Heart right ventricle (tissue), 16 donors: ENCODE measurements around the gene ROR2. TPM values are rescaled to one million over a fixed set of nuclear protein-coding genes. Genes with fewer than 3 reads are reported as not detected.

Experiments
- ATAC-seq, 8 donors: fragments of 200-7000 bp; cut with Tn5 transposase; one replicate each; pipeline ENCODE4 v1.9.1; 2020; ENCODE audit warnings: mild to moderate bottlenecking in 8 of 8, moderate library complexity in 8 of 8, moderate number of reproducible peaks in 1 of 8
- DNase-seq, 2 donors: peaks; one replicate each; pipeline ENCODE4 v3.0.0-alpha.2; 2020
- H3K27ac ChIP-seq, 10 donors: fragments of 200-600 bp; sonication (generic) in 2 of 10; one replicate each; pipeline versions ENCODE4 v1.5.0 to v1.8.0; 2020 to 2022; ENCODE audit warnings: mild to moderate bottlenecking in 3 of 10
- H3K27me3 ChIP-seq, 7 donors: fragments of 200-600 bp; one replicate each; pipeline ENCODE4 v1.8.0; 2021 to 2022; ENCODE audit warnings: mild to moderate bottlenecking in 2 of 7
- H3K36me3 ChIP-seq, 9 donors: fragments of 200-600 bp; sonication (generic) in 1 of 9; one replicate each; pipeline versions ENCODE4 v1.5.0 to v1.8.0; 2020 to 2022; ENCODE audit warnings: mild to moderate bottlenecking in 2 of 9
- H3K4me1 ChIP-seq, 9 donors: fragments of 200-600 bp; sonication (generic) in 1 of 9; one replicate each; pipeline versions ENCODE4 v1.5.0 to v1.8.0; 2020 to 2022; ENCODE audit warnings: mild to moderate bottlenecking in 4 of 9
- H3K4me3 ChIP-seq, 10 donors: fragments of 200-600 bp; sonication (generic) in 2 of 10; one replicate each; pipeline versions ENCODE4 v1.5.0 to v1.8.0; 2020 to 2022; ENCODE audit warnings: mild to moderate bottlenecking in 7 of 10, moderate library complexity in 2 of 10
- H3K9me3 ChIP-seq, 11 donors: fragments of 200-600 bp in 10 of 11; sonication (generic) in 2 of 11; one replicate each; pipeline versions ENCODE4 v1.5.0 to v1.8.0; 2013 to 2022; ENCODE audit warnings: mild to moderate bottlenecking in 2 of 11, control low read depth in 1 of 11, moderate library complexity in 1 of 11
- WGBS, 2 donors: extraction: QIAGEN DNeasy Blood & Tissue Kit; methylation state at CpG; one replicate each; pipeline ENCODE4 v1.1.7; 2013; ENCODE audit warnings: inconsistent platforms in 1 of 2; 5-methylcytosine and 5-hydroxymethylcytosine counted together
- intact Hi-C, 10 donors: fragments of 100-400 bp; cut with DNase I; formaldehyde crosslinking; loops; one replicate each; pipeline versions ENCODE4 v1.11.1 to v1.14.2; 2022
- polyA plus RNA-seq, 2 donors: library from polyadenylated mRNA; stranded (reverse); fragments of 200-250 nt; gene quantifications; one replicate each; pipeline ENCODE4 v1.2.3, GENCODE V29; 2013
- total RNA-seq, 10 donors: library from RNA; stranded (reverse); fragmentation: NEBNext Ultra II Directional in 3 of 10; extraction: Animal tissue kit (Norgen Biotek cat#: 25700) in 3 of 10; gene quantifications; one replicate each; pipeline versions ENCODE4 v1.2.1 to v1.2.4, GENCODE V29; 2021 to 2023
- TF ChIP-seq, protein P1 (sequence below), 9 donors: fragments of 200-600 bp; sonication (generic) in 2 of 9; IDR thresholded peaks; one replicate each; pipeline versions ENCODE4 v1.5.0 to v1.8.0; 2021 to 2022; ENCODE audit warnings: antibody characterized with exemption in 9 of 9, mild to moderate bottlenecking in 5 of 9, moderate library complexity in 1 of 9
- donor health status: Arrhythmogenic right ventricular cardiomyopathy.
- donor health status: ischemic (EF 13 %, LVEDD 7.1; RV severe dilation, severe dysfunction).
- donor health status: healthy with polysubstance abuse.
- donor health status: DM: no; HTN: yes; CAD: no.
- donor health status: DM: no; HTN: no; CAD: no.
- donor health status: ischemic (EF 25% LVEDD 6.9; RV normal size, moderate dysfunction).
- donor health status: ischemic (EF 25% LVEDD 5.7; RV mildly dilated, moderate dysfunction).
- donor health status: healthy.
- donor health status: DM: yes; HTN: yes; CAD: no.
- donor health status: Ischemic cardiomyopathy.
- donor health status: ischemic (EF 35%, LVEDD 5.7; RV mildly dilated, moderate dysfunction).
- donor health status: nonischemic (EF 11% LVEDD 7.7; RV severe dilation, severe dysfunction).
- donor health status: DM: yes; HTN: yes; CAD: no.
- donor health status: PGD.
- donor health status: ischemic (EF 29% LVEDD 5.4; RV normal size, mild dysfunction).
- donor health status: nonischemic (EF 23%, LVEDD 6.1; RV moderate dilation, normal function).

The ROR2 gene
- total and polyA plus RNA-seq, 12 donors, result 0.11 to 1.4 (median 0.47) TPM

GRCh38 chr9:91948101-91948596 lies 1.9 kb downstream of the ROR2 start:
- Histone ChIP-seq H3K27me3 (peaks cover 25 to 99% (median 65%) of the 10 kb centered on the region in 7 donors), H3K4me3 (peak overlapping the region in 8 of 10 donors; percentile 28 to 57 (median 50)), H3K27ac (peak overlapping the region in 1 of 10 donors; percentile 75), H3K4me1 (peaks cover 0 to 31% (median 15%) of the 10 kb centered on the region in 9 donors), H3K36me3 (no peaks in the 10 kb centered on the region), H3K9me3 (peaks cover 0 to 11% (median 4%) of the 10 kb centered on the region in 11 donors)
- no peak for DNase-seq
- TF ChIP-seq, protein P1, sequence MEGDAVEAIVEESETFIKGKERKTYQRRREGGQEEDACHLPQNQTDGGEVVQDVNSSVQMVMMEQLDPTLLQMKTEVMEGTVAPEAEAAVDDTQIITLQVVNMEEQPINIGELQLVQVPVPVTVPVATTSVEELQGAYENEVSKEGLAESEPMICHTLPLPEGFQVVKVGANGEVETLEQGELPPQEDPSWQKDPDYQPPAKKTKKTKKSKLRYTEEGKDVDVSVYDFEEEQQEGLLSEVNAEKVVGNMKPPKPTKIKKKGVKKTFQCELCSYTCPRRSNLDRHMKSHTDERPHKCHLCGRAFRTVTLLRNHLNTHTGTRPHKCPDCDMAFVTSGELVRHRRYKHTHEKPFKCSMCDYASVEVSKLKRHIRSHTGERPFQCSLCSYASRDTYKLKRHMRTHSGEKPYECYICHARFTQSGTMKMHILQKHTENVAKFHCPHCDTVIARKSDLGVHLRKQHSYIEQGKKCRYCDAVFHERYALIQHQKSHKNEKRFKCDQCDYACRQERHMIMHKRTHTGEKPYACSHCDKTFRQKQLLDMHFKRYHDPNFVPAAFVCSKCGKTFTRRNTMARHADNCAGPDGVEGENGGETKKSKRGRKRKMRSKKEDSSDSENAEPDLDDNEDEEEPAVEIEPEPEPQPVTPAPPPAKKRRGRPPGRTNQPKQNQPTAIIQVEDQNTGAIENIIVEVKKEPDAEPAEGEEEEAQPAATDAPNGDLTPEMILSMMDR (IDR thresholded peaks at IDR 0.05), result no peak
- intact Hi-C loops, result loop anchor here in 2 of 10 donors (10.0 kb wide), 2 partner anchors 103 to 183 kb away; no protein-coding TSS in a partner anchor
- ATAC-seq, result no peak
- WGBS, 2 donors, result 34 to 39% methylated on average over 12 of the region's 12 CpGs

GRCh38 chr9:91946653-91947488 lies 3.2 kb downstream of the ROR2 start:
- no peak overlapping the region for H3K4me3 ChIP-seq
- peaks cover 0 to 9% (median 0%) of the 10 kb centered on the region in 11 donors for H3K9me3 ChIP-seq
- TF ChIP-seq, protein P1 (IDR thresholded peaks at IDR 0.05), result no peak
- 82 to 91% methylated on average over 5 of the region's 5 CpGs for WGBS, 2 donors
- DNase-seq (no peak), ATAC-seq (no peak)
- intact Hi-C loops, result loop anchor here in 2 of 10 donors (10.0 kb wide), 2 partner anchors 102 to 182 kb away; no protein-coding TSS in a partner anchor
- no peak overlapping the region for H3K27ac ChIP-seq
- peaks cover 25 to 92% (median 60%) of the 10 kb centered on the region in 7 donors for H3K27me3 ChIP-seq
- no peaks in the 10 kb centered on the region for H3K36me3 ChIP-seq
- H3K4me1 ChIP-seq, result peaks cover 0 to 31% (median 15%) of the 10 kb centered on the region in 9 donors

DNA sequence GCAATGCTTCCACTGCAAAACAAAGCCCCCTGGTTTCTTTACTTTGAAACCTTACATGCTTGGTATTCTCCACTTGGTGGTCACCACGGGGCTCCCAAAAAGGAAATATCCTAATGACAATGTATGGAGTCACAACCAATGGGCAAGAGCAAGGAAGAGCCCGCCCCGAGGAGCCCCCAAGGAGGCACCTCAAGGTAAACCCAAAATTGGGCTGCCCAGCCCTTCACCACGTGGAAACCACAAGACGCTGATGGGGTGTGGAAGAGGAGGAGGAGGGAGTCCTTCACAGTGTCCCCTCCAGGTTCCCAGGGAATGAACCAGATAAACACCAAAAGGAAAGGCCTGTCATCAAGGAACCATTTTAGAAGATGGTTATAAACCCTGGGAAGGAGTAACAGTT lies 3.8 kb downstream of the ROR2 start:
- intact Hi-C loops, result loop anchor here in 2 of 10 donors (10.0 kb wide), 2 partner anchors 101 to 181 kb away; no protein-coding TSS in a partner anchor
- WGBS, 2 donors, result 52 to 53% methylated on average over 5 of the region's 5 CpGs
- H3K27ac ChIP-seq, result no peak overlapping the region
- H3K9me3 ChIP-seq, result peaks cover 0 to 5% (median 0%) of the 10 kb centered on the region in 11 donors
- TF ChIP-seq, protein P1 (IDR thresholded peaks at IDR 0.05), result no peak
- no peak overlapping the region for H3K4me3 ChIP-seq
- peaks cover 25 to 89% (median 53%) of the 10 kb centered on the region in 7 donors for H3K27me3 ChIP-seq
- ATAC-seq (no peak), DNase-seq (no peak)
- no peaks in the 10 kb centered on the region for H3K36me3 ChIP-seq
- peaks cover 0 to 31% (median 15%) of the 10 kb centered on the region in 9 donors for H3K4me1 ChIP-seq
